Neural cell (in vitro differentiated cells): ENCODE measurements around the gene TXLNB. TPM values are rescaled to one million over a fixed set of nuclear protein-coding genes. Genes with fewer than 3 reads are reported as not detected.

Experiments
- H2AFZ ChIP-seq: fragments of 200-600, 300-800 bp; sonication (generic), shearing (Covaris generic); 2 replicates; pipeline ENCODE4 v1.6.0; 2014; ENCODE audit warnings: low read depth, mild to moderate bottlenecking, antibody characterized with exemption, low read length, moderate library complexity
- H3F3A ChIP-seq: fragments of 200-600 bp; shearing (Covaris generic); 2 replicates; pipeline ENCODE4 v1.6.1; 2016; ENCODE audit warnings: mild to moderate bottlenecking, moderate library complexity, mixed read lengths, antibody characterized with exemption, low read length; ENCODE audit not compliant: insufficient read depth, poor library complexity, severe bottlenecking
- H3K27ac ChIP-seq: fragments of 200-600, 300-800 bp; sonication (generic), shearing (Covaris generic); 2 replicates; pipeline ENCODE4 v1.5.1; 2014; ENCODE audit warnings: mild to moderate bottlenecking, low read length, moderate library complexity
- H3K27me3 ChIP-seq: fragments of 300-800, 200-600 bp; sonication (generic), shearing (Covaris generic); 2 replicates; pipeline ENCODE4 v1.6.0; 2014; ENCODE audit warnings: mild to moderate bottlenecking, low read depth, low read length, moderate library complexity; ENCODE audit not compliant: insufficient read depth
- H3K36me3 ChIP-seq: fragments of 300-800, 200-600 bp; sonication (generic), shearing (Covaris generic); 2 replicates; pipeline ENCODE4 v1.5.1; 2014; ENCODE audit warnings: mild to moderate bottlenecking, antibody characterized with exemption, low read length, moderate library complexity; ENCODE audit not compliant: insufficient read depth
- H3K4me2 ChIP-seq: fragments of 300-800, 200-600 bp; sonication (generic), shearing (Covaris generic); 2 replicates; pipeline ENCODE4 v1.6.0; 2014; ENCODE audit warnings: mild to moderate bottlenecking, low read length
- H3K4me3 ChIP-seq: fragments of 300-800, 200-600 bp; sonication (generic), shearing (Covaris generic); 2 replicates; pipeline ENCODE4 v1.5.1; 2014; ENCODE audit warnings: mild to moderate bottlenecking, low read length, moderate library complexity
- H3K79me2 ChIP-seq: fragments of 200-600 bp; shearing (Covaris generic); replicated peaks from 2 replicates; pipeline ENCODE4 v1.6.0; 2014; ENCODE audit warnings: mild to moderate bottlenecking, low read length, moderate library complexity; ENCODE audit not compliant: insufficient read depth
- H3K9ac ChIP-seq: fragments of 300-800, 200-600 bp; sonication (generic), shearing (Covaris generic); 2 replicates; pipeline ENCODE4 v1.6.1; 2016; ENCODE audit warnings: mild to moderate bottlenecking, low read length, mixed read lengths
- H3K9me2 ChIP-seq: fragments of 200-600 bp; shearing (Covaris generic); 2 replicates; pipeline ENCODE4 v1.6.1; 2016; ENCODE audit warnings: mild to moderate bottlenecking, low read length, mixed read lengths; ENCODE audit not compliant: insufficient read depth
- H3K9me3 ChIP-seq: fragments of 200-600, 300-800 bp; sonication (generic), shearing (Covaris generic); 2 replicates; pipeline ENCODE4 v1.6.1; 2016; ENCODE audit warnings: mild to moderate bottlenecking, mixed run types, low read length, moderate library complexity, mixed read lengths
- H4K20me1 ChIP-seq: fragments of 200-600 bp; shearing (Covaris generic); 2 replicates; pipeline ENCODE4 v1.6.1; 2016; ENCODE audit warnings: mild to moderate bottlenecking, mixed run types; ENCODE audit not compliant: insufficient read depth
- EP300 ChIP-seq: fragments of 450-650 bp; conservative IDR thresholded peaks from 2 replicates; pipeline ENCODE4 v1.6.1; 2014; ENCODE audit warnings: antibody characterized with exemption, mild to moderate bottlenecking, moderate library complexity; ENCODE audit not compliant: poor library complexity, severe bottlenecking
- EZH2 ChIP-seq: fragments of 200-600, 300-800 bp; shearing (Covaris generic), sonication (generic); IDR thresholded peaks from 2 replicates; pipeline ENCODE4 v1.6.1; 2014; ENCODE audit warnings: antibody characterized with exemption, low read length, borderline replicate concordance, mild to moderate bottlenecking; ENCODE audit not compliant: insufficient read depth, poor library complexity, severe bottlenecking
- MXI1 ChIP-seq: fragments of 450-650 bp; conservative IDR thresholded peaks from 2 replicates; pipeline ENCODE4 v1.6.1; 2014; ENCODE audit warnings: antibody characterized with exemption, mild to moderate bottlenecking; ENCODE audit not compliant: poor library complexity, severe bottlenecking
- POLR2AphosphoS5 ChIP-seq: IDR thresholded peaks from 2 replicates; pipeline ENCODE4 v1.6.1; 2012
- RAD21 ChIP-seq: fragments of 450-650 bp; conservative IDR thresholded peaks from 2 replicates; pipeline ENCODE4 v1.6.1; 2014; ENCODE audit warnings: antibody characterized with exemption, mild to moderate bottlenecking, moderate library complexity
- REST ChIP-seq: IDR thresholded peaks from 2 replicates; pipeline ENCODE4 v1.6.1; 2012; ENCODE audit warnings: borderline replicate concordance
- SMC3 ChIP-seq: fragments of 450-650 bp; conservative IDR thresholded peaks from 2 replicates; pipeline ENCODE4 v1.6.1; 2014; ENCODE audit warnings: antibody characterized with exemption, mild to moderate bottlenecking, moderate library complexity; ENCODE audit not compliant: poor library complexity
- TAF1 ChIP-seq: IDR thresholded peaks from 2 replicates; pipeline ENCODE4 v1.6.1; 2012; ENCODE audit warnings: low read depth
- polyA plus RNA-seq: library from polyadenylated mRNA; depleted of rRNA; stranded (reverse); fragments of >200 nt; gene quantifications from 2 replicates; pipeline ENCODE4 v1.2.3, GENCODE V29; 2014
- TF ChIP-seq, protein P1 (sequence below): fragments of 450-650 bp; IDR thresholded peaks from 2 replicates; pipeline ENCODE4 v1.5.1; 2014; ENCODE audit warnings: antibody characterized with exemption, mild to moderate bottlenecking, moderate library complexity; ENCODE audit not compliant: poor library complexity, severe bottlenecking

Gene TXLNB
- polyA plus RNA-seq, 1 donor from 2014 or later: not detected

DNA sequence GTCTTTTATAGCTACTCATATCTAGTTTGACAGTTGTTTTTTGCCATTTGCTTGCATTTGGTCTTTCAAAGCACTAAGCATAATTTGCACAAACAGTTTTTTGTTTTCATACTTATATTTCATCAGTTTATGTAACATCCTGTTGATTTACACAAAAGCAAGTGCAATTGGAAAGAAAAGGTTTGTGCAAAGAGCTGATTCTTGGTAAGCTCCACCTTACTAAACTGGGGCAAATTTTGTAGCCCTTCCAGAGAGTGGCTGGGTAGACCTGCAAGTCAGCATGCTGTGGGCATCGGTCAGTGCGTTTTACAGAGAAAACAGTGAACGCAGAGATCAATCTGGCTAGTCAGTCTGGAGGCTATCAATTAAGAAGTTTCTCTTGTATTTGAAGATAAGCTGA, 34.5 kb downstream of the TXLNB start:
- H2AFZ ChIP-seq: no peak overlapping the region
- H3K9me3 ChIP-seq: no peaks in the 10 kb centered on the region
- no peaks in the 10 kb centered on the region for H3F3A ChIP-seq
- no peaks in the 10 kb centered on the region for H3K9me2 ChIP-seq
- TF ChIP-seq MXI1: no peak
- TF ChIP-seq RAD21: no peak
- no peak for TF ChIP-seq TAF1
- TF ChIP-seq POLR2AphosphoS5: no peak
- no peak overlapping the region for H3K4me2 ChIP-seq
- no peaks in the 10 kb centered on the region for H3K79me2 ChIP-seq
- no peak overlapping the region for H3K9ac ChIP-seq
- no peak overlapping the region for H3K27ac ChIP-seq
- no peaks in the 10 kb centered on the region for H4K20me1 ChIP-seq
- H3K27me3 ChIP-seq: no peaks in the 10 kb centered on the region
- no peak overlapping the region for H3K4me3 ChIP-seq
- H3K36me3 ChIP-seq: no peaks in the 10 kb centered on the region

GRCh38 chr6:139256087-139256486, 35.7 kb downstream of the TXLNB start:
- Histone ChIP-seq H3K9me2 (no peaks in the 10 kb centered on the region), H3K4me2 (no peak overlapping the region), H3K9me3 (no peaks in the 10 kb centered on the region), H3K9ac (no peak overlapping the region), H3F3A (no peaks in the 10 kb centered on the region), H3K27ac (no peak overlapping the region), H3K79me2 (no peaks in the 10 kb centered on the region), H3K36me3 (no peaks in the 10 kb centered on the region), H3K27me3 (no peaks in the 10 kb centered on the region), H2AFZ (no peak overlapping the region), H4K20me1 (no peaks in the 10 kb centered on the region), H3K4me3 (no peak overlapping the region)
- TF ChIP-seq EP300: no peak
- TF ChIP-seq RAD21: no peak
- TF ChIP-seq SMC3: no peak
- no peak for TF ChIP-seq MXI1
- no peak for TF ChIP-seq TAF1
- TF ChIP-seq, protein P1, sequence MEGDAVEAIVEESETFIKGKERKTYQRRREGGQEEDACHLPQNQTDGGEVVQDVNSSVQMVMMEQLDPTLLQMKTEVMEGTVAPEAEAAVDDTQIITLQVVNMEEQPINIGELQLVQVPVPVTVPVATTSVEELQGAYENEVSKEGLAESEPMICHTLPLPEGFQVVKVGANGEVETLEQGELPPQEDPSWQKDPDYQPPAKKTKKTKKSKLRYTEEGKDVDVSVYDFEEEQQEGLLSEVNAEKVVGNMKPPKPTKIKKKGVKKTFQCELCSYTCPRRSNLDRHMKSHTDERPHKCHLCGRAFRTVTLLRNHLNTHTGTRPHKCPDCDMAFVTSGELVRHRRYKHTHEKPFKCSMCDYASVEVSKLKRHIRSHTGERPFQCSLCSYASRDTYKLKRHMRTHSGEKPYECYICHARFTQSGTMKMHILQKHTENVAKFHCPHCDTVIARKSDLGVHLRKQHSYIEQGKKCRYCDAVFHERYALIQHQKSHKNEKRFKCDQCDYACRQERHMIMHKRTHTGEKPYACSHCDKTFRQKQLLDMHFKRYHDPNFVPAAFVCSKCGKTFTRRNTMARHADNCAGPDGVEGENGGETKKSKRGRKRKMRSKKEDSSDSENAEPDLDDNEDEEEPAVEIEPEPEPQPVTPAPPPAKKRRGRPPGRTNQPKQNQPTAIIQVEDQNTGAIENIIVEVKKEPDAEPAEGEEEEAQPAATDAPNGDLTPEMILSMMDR: no peak
- no peak for TF ChIP-seq POLR2AphosphoS5
- TF ChIP-seq EZH2: no peak
- TF ChIP-seq REST: no peak

DNA sequence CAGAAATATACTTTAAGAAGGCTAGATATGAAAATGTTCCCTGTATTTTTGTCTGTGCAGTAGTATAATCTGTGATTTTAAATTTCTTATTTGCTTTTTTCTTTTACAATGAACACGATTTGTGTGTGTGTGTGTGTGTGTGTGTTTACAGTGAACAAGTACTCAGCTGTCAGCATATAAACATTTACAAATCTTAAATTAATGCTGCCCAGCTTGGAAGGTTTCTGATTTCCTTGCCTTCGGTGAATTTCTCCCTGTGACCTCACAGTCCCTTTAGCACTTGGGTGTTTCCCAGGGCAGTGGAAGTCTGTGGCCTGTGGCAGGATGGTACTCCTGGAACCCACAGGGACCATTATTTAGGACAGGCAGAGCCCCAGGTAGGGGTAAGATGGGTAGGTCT, 37.6 kb downstream of the TXLNB start:
- no peaks in the 10 kb centered on the region for H3K9me2 ChIP-seq
- no peak overlapping the region for H3K9ac ChIP-seq
- no peaks in the 10 kb centered on the region for H3K79me2 ChIP-seq
- H3K36me3 ChIP-seq: no peaks in the 10 kb centered on the region
- no peak overlapping the region for H3K4me3 ChIP-seq
- H2AFZ ChIP-seq: no peak overlapping the region
- H3K27me3 ChIP-seq: no peaks in the 10 kb centered on the region
- TF ChIP-seq EZH2: no peak
- no peak for TF ChIP-seq MXI1
- no peak for TF ChIP-seq POLR2AphosphoS5
- TF ChIP-seq EP300: no peak
- TF ChIP-seq, protein P1: no peak
- TF ChIP-seq TAF1: no peak
- no peak for TF ChIP-seq SMC3
- no peak for TF ChIP-seq REST
- no peak for TF ChIP-seq RAD21
- H4K20me1 ChIP-seq: no peaks in the 10 kb centered on the region
- H3K4me2 ChIP-seq: no peak overlapping the region
- no peak overlapping the region for H3K27ac ChIP-seq
- H3F3A ChIP-seq: no peaks in the 10 kb centered on the region
- H3K9me3 ChIP-seq: no peaks in the 10 kb centered on the region
